ENCODE measurements around the gene SVIL.
A peak's percentile ranks its signal among the peaks of the same experiment; 100 is the strongest.

The SVIL gene

GRCh38 chr10:29656451-29656992, 21.8 kb upstream of the SVIL start:
- H3K27me3 ChIP-seq: no peaks in the 10 kb centered on the region
- TF ChIP-seq CTCF (IDR thresholded peaks at IDR 0.05): no peak
- H3K4me3 ChIP-seq (ENCODE audit: low read depth in 1 of 2, low read length in 1 of 2): no peak overlapping the region
- H3K36me3 ChIP-seq: peaks cover 26% of the 10 kb centered on the region
- peaks cover 42 to 50% of the 10 kb centered on the region in 2 experiments for H3K4me1 ChIP-seq (ENCODE audit: control insufficient read depth in 1 of 2, insufficient read depth in 1 of 2, low read depth in 1 of 2, low read length in 1 of 2)
- H3K27ac ChIP-seq: no peak overlapping the region
- no peaks in the 10 kb centered on the region for H3K9me3 ChIP-seq

- H3K4me3 ChIP-seq (ENCODE audit: low read depth in 1 of 2, low read length in 1 of 2): no peak overlapping the region
- TF ChIP-seq CTCF (IDR thresholded peaks at IDR 0.05): no peak
- H3K9me3 ChIP-seq: no peaks in the 10 kb centered on the region
- peaks cover 19% of the 10 kb centered on the region for H3K36me3 ChIP-seq
- peaks cover 4 to 27% of the 10 kb centered on the region in 2 experiments for H3K4me1 ChIP-seq (ENCODE audit: control insufficient read depth in 1 of 2, insufficient read depth in 1 of 2, low read depth in 1 of 2, low read length in 1 of 2)
- H3K27me3 ChIP-seq: no peaks in the 10 kb centered on the region
- peak overlapping the region; percentile 2 for H3K27ac ChIP-seq
These were observed 17.4 kb upstream of the SVIL start for GRCh38 chr10:29652192-29652591.

GRCh38 chr10:29651767-29652166, 17.0 kb upstream of the SVIL start:
- H3K27me3 ChIP-seq: no peaks in the 10 kb centered on the region
- peaks cover 4 to 29% of the 10 kb centered on the region in 2 experiments for H3K4me1 ChIP-seq (ENCODE audit: control insufficient read depth in 1 of 2, insufficient read depth in 1 of 2, low read depth in 1 of 2, low read length in 1 of 2)
- H3K9me3 ChIP-seq: no peaks in the 10 kb centered on the region
- no peak overlapping the region for H3K4me3 ChIP-seq (ENCODE audit: low read depth in 1 of 2, low read length in 1 of 2)
- peak overlapping the region; percentile 65 for H3K27ac ChIP-seq
- peaks cover 15% of the 10 kb centered on the region for H3K36me3 ChIP-seq
- no peak for TF ChIP-seq CTCF (IDR thresholded peaks at IDR 0.05)

GRCh38 chr10:29650552-29650944, 15.8 kb upstream of the SVIL start:
- Histone ChIP-seq H3K9me3 (no peaks in the 10 kb centered on the region), H3K27ac (peak overlapping the region; percentile 65), H3K4me1 (ENCODE audit: control insufficient read depth in 1 of 2, insufficient read depth in 1 of 2, low read depth in 1 of 2, low read length in 1 of 2) (peaks cover 8 to 40% of the 10 kb centered on the region in 2 experiments), H3K27me3 (no peaks in the 10 kb centered on the region), H3K36me3 (peaks cover 10% of the 10 kb centered on the region), H3K4me3 (ENCODE audit: low read depth in 1 of 2, low read length in 1 of 2) (no peak overlapping the region)
- no peak for TF ChIP-seq CTCF (IDR thresholded peaks at IDR 0.05)

- Histone ChIP-seq H3K4me3 (ENCODE audit: low read depth in 1 of 2, low read length in 1 of 2) (no peak overlapping the region), H3K36me3 (peaks cover 4% of the 10 kb centered on the region), H3K9me3 (no peaks in the 10 kb centered on the region), H3K4me1 (ENCODE audit: control insufficient read depth in 1 of 2, insufficient read depth in 1 of 2, low read depth in 1 of 2, low read length in 1 of 2) (peaks cover 8 to 40% of the 10 kb centered on the region in 2 experiments), H3K27me3 (no peaks in the 10 kb centered on the region), H3K27ac (peak overlapping the region; percentile 65)
- no peak for TF ChIP-seq CTCF (IDR thresholded peaks at IDR 0.05)
These were observed 15.1 kb upstream of the SVIL start for GRCh38 chr10:29649561-29650551.
